ENCODE data around the gene TMEM132E.

DNA sequence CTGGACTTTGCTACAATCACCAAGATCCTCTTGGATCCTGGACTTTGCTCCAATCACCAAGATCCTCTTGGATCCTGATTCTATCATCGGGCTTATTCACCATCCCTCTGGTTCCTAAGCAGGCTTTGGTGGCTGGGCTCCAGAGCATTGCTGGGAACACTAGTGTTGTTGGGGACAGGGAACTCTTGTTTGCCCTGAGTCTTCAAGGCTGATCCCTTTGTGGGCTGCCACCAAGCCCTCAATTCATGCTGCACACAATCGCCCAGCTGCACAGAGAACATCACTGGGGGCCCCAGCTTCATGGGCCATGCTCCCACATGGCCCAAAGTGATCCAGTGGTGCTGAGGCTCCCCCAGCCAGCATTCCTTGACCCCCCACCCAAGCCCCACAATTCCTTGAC, 88.3 kb downstream of the TMEM132E start:
- TF ChIP-seq, protein P1, sequence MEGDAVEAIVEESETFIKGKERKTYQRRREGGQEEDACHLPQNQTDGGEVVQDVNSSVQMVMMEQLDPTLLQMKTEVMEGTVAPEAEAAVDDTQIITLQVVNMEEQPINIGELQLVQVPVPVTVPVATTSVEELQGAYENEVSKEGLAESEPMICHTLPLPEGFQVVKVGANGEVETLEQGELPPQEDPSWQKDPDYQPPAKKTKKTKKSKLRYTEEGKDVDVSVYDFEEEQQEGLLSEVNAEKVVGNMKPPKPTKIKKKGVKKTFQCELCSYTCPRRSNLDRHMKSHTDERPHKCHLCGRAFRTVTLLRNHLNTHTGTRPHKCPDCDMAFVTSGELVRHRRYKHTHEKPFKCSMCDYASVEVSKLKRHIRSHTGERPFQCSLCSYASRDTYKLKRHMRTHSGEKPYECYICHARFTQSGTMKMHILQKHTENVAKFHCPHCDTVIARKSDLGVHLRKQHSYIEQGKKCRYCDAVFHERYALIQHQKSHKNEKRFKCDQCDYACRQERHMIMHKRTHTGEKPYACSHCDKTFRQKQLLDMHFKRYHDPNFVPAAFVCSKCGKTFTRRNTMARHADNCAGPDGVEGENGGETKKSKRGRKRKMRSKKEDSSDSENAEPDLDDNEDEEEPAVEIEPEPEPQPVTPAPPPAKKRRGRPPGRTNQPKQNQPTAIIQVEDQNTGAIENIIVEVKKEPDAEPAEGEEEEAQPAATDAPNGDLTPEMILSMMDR (IDR thresholded peaks at IDR 0.05): no peak
- no peak for TF ChIP-seq POLR2A (IDR thresholded peaks at IDR 0.05)

All from adrenal gland (tissue), 5 donors.